Astrocyte (in vitro differentiated cells and primary cell): ENCODE measurements around the gene ASIC4.

Experiments used
- CTCF ChIP-seq: IDR thresholded peaks from 2 replicates; pipeline ENCODE4 v1.5.1; 2011; ENCODE audit warnings: low read depth, mild to moderate bottlenecking, inconsistent platforms, low read length, moderate library complexity; ENCODE audit not compliant: insufficient read depth
- EZH2 ChIP-seq: IDR thresholded peaks from 2 replicates; pipeline ENCODE4 v1.6.1; 2012; ENCODE audit warnings: mild to moderate bottlenecking, low read length, inconsistent platforms; ENCODE audit not compliant: insufficient read depth

GRCh38 chr2:219566640-219567039 lies 52.4 kb downstream of the ASIC4 start:
- TF ChIP-seq EZH2 (no peak), CTCF (no peak)
